RWPE1 (cell line): Measurements from ENCODE around the gene DMAC2.

Experiments
- CTCF ChIA-PET: fragments of 350-600 bp; sonication (Branson Sonifier 250); formaldehyde crosslinking; extraction: SDS; loops from one replicate; lab custom pipeline; 2021; lab: Yijun Ruan, JAX
- POLR2A ChIA-PET: fragments of 400-600 bp; formaldehyde crosslinking; extraction: SDS; loops from one replicate; lab custom pipeline; 2020; ENCODE audit warnings: antibody characterized with exemption; ENCODE audit not compliant: low non-redundant PET; lab: Yijun Ruan, JAX
- DNase-seq: peaks from one replicate; pipeline ENCODE4 v3.0.0; 2012; ENCODE audit warnings: low spot score
- H3K27ac ChIP-seq: fragments of 450-650 bp; 2 replicates; pipeline ENCODE4 v1.5.1; 2017
- CTCF ChIP-seq: fragments of 450-650 bp; conservative IDR thresholded peaks from 2 replicates; pipeline ENCODE4 v1.5.1; 2017; ENCODE audit warnings: low read depth, mild to moderate bottlenecking

DMAC2 gene

DNA sequence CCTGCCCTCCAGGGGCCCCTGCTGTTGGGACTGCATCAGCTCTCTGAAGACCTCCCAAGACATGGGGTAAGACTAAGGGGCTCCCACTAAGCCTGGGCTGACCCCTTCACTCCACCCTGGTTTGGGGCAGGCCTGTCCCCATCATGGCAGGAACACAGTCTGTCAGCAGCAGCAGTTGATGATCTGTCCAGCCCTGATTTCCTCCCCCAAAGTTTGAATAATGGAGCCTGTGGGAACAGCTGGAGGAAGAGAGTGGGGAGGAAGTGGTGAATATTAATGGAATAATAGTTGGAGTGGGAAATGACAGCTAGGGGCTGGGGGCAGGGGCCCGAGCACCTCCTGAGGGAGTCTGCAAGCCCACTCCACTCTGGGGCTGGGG, 11.2 kb downstream of the DMAC2 start:
- no peak for DNase-seq
- CTCF ChIA-PET: interaction anchor here (0.6 kb wide), 1 partner anchor 64 kb away, joined by 3 read pairs; the partner anchor contains the start of gene B9D2
- H3K27ac ChIP-seq: peak overlapping the region; percentile 96
- POLR2A ChIA-PET: no interaction called here
- TF ChIP-seq CTCF: no peak

GRCh38 chr19:41427647-41428480, 11.8 kb downstream of the DMAC2 start:
- CTCF ChIA-PET: interaction anchor here (0.6 to 0.9 kb wide), 2 partner anchors 63 to 135 kb away, joined by 3 read pairs; partner anchors contain the start of gene B9D2
- TF ChIP-seq CTCF: peak; percentile 14; the same call in 1 of the 2 replicates
- peak overlapping the region; percentile 96 for H3K27ac ChIP-seq
- POLR2A ChIA-PET: interaction anchor here (1.7 kb wide), 1 partner anchor 12 kb away, joined by 5 read pairs; the partner anchor contains the start of gene DMAC2
- peak; percentile 27 for DNase-seq

DNA sequence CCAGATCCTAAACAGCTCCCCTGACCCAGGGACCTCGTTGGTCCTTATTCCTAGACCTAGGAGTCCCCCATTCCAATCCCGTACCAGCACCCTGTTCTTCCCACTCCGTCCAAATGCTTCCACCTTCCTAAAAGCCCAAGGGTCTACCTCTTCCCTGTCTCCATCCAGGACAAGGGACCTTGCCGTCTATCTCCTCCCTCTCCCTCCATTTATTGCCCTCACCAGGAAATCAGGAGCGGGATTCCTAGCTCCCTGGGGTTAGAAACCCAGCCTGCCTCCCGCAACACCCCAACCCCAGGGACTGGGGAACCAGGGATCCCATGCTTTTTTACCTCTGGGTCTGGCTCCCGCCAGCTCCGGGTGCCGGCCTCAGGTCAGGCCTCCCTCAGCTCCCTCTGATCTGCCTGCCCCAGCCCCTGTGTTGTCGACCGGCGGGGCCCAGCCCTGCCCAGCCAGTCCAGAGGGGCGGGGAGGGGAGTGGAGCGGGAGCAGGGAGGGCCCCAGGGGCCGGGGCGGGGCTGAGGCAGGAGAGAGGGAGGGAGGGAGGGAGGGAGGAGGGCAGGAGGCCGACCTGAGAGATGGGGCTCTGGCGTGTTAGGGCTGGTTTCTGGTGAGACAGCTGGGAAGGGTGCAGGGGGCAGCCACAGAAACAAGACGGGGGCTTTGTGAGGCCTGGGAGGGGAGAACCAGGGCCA, 12.6 kb downstream of the DMAC2 start, which contains the start of gene B3GNT8:
Gene B3GNT8, minus strand, starts transcription at position 423 of the 695 bp plus-strand sequence. CDS start 596 bp downstream, outside the sequence.
- no peak for TF ChIP-seq CTCF
- H3K27ac ChIP-seq: peak within 1 kb of the TSS; percentile 96
- peak; percentile 88 for DNase-seq
- ChIA-PET CTCF (interaction anchor here (0.9 kb wide), 1 partner anchor 136 kb away, joined by 3 read pairs; no protein-coding TSS in a partner anchor), POLR2A (interaction anchor here (0.8 to 1.7 kb wide), 2 partner anchors 8 to 12 kb away, joined by 5 to 10 read pairs; partner anchors contain the start of gene DMAC2)

DNA sequence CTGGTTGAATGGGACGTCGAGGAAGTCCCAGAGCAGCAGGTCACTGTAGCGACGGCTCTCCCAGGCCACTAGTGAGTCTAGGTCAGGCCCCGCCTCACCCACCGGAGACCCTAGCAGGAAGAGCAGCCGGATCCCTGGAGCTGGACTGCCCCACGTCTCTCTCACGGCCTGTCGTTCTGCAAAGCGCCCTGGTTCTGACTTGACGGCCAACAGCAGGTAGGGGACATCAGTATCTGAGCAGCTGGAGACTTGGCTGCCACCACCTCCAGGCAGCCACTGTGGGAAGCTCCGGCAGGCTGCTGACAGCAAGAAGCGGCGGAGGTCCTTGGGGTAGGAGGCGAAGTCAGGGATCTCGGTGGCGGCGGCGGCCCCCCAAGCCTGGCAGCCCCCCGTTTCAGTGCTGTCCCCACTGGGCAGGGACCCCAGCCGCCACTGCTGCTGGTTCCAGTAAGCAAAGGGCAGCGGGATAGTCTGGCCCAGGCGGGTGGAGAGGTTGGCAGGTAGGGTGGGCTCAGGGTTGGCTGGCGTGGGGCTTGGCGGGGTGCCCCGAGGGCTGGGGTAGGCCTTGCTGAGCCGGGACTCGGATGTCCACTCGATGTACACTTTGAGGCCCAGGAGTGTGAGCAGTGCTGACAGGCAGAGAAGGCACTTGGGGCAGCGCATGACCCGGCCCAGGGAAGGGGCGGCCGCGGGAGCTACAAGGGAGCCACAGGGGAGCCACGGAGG, 13.4 kb downstream of the DMAC2 start:
- no peak for DNase-seq
- TF ChIP-seq CTCF: no peak
- POLR2A ChIA-PET: interaction anchor here (0.8 to 1.7 kb wide), 2 partner anchors 9 to 13 kb away, joined by 5 to 10 read pairs; partner anchors contain the start of gene DMAC2
- CTCF ChIA-PET: no interaction called here
- H3K27ac ChIP-seq: peak overlapping the region; percentile 96

- no peak for TF ChIP-seq CTCF
- ChIA-PET POLR2A (no interaction called here), CTCF (no interaction called here)
- peak overlapping the region; percentile 96 for H3K27ac ChIP-seq
- DNase-seq: no peak
Measured at GRCh38 chr19:41425174-41426115, 14.3 kb downstream of the DMAC2 start.
